Stimulated activated CD8-positive, alpha-beta memory T cell treated with anti-CD3 and anti-CD28 coated beads, Interleukin-12 subunit alpha, Interleukin-12 subunit beta, amount 100 ng/mL, for 24 hours (primary cell): Measurements from ENCODE around the gene TUBGCP6.
"Not testable (repeated sequence)": the region's sequence is repeated elsewhere in the genome, so short reads cannot be mapped to it uniquely, and the experiment has no call there.

Experiments used
- DNase-seq: peaks from one replicate; pipeline ENCODE4 v3.0.0-alpha.2; 2020; ENCODE audit errors: extremely low read depth

Gene TUBGCP6

DNA sequence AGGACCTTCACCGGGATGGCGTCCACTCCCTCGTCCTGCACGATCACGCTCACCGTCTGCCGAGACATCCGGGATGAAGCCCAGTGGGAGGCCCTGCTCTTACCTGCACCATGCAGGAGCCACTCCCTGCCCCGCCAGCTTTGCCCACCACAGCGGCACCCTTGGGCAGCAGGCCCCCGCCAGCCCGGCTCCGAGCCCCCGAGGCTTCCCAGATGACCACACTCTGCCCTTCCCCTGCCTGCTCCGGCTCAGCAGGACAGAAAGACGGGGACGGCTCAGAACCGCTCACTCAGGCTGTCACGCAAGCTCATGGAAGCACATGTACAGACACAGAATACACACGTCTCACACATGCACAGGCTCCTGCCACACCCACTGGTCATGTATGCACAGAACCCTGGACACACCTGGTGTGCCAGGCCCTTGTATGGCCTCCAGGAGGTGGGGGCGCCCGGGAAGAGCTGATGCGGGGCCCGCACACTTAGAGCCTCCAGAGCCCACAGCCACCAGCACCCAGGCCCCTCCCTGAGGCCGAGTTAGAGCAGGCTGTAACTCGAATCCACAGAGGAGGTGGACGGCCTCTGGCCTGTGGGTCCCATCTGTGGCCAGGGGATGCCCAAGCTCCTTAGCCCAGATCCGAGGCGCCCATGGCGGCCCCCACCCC is 34.3 kb upstream of the TUBGCP6 start:
- no peak for DNase-seq

DNA sequence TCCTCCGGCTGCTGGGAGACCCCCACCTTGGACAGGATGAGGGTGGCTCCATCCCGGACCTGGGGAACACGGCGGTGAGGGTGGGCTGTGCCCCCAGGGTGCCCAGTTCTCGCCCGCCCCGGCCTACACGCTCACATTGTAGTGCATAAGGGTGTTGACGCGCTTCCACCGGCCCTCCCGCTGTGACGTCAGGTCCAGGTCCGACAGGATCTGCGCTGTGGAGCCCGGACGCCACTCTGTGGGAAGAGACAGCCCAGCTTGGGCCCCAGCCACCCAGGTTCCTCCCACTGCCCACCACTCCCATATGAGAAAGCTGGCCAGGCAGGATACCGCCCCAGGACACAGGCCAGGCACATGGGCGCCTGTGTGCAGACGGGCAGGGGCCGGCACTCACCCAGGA is 33.6 kb upstream of the TUBGCP6 start:
- DNase-seq, result no peak

DNA sequence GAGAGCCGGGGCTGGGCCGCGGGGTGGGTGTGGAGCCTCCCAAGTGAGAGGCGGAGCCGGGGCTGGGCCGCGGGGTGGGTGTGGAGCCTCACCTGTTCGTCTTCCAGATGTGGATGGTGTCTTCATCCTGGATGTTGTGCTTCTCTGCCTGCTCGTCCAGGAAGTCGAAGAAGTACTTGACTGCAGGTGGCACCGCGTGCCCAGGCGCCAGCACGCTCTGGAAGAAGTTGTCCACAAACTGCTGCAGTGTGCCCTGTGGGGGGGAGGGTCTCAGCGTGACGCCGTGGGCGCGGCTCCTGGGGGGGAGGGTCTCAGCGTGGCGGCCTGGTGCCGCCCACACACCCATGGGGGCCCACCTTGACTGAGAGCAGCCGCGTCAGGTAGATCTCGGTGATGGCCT is 32.9 kb upstream of the TUBGCP6 start:
- DNase-seq, result no peak

DNA sequence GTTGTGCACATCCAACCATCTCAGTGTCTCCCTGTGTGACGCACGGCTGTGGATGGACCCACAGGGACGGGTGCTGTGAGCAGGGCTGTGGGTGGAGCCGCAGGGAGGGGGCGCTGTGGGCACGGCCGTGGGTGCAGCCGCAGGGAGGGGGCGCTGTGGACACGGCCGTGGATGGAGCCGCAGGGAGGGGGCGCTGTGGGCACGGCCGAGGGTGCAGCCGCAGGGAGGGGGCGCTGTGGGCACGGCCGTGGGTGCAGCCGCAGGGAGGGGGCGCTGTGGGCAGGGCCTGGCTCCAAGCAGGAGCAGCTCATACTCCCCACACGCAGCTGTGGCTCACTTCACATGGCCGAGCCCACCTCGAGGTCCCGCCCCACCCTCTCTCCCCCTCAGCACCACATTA is 31.3 kb upstream of the TUBGCP6 start:
- no peak for DNase-seq

DNA sequence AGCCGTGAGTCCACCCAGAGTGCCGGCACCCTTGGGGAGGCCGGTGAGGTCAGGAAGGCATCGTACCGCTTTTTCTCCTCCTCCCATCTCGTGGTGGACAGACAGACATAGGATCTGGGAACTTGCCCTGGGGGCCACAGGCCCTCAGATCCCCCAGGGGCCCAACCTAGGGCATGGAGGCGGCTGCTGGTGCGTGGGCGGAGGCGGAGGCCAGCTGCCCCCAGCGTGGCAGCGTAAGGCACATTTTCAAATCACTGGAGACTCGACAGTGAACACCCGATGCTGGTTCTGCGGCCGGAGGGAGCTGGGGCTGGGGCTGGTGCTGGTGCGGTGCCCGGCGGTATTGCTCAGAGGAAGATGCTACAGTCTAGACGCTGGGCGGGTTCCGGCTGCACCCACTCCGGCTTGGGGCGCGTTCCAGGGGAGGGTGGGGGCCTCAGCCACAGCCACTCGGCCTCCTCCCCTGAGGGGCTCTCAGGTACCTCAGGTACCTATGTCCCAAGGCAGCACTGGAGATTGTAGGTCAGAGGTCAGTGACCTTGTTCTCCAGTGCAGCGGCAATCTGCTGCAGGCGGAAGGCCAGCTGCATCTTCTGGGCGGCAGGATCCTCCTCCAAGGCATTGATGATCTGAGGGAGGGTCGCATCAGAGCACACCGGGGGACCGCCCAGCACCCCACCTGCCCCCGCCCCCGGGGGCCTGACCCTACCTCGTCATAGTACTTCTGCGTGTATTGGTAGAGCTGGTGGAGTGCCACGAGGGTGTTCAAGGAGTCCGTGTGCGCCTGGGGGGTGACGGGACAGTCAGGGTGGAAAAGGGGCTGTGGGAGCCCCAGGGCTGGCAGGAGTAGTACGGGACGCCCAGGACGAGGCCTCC is 30.6 kb upstream of the TUBGCP6 start:
- DNase-seq, result no peak

DNA sequence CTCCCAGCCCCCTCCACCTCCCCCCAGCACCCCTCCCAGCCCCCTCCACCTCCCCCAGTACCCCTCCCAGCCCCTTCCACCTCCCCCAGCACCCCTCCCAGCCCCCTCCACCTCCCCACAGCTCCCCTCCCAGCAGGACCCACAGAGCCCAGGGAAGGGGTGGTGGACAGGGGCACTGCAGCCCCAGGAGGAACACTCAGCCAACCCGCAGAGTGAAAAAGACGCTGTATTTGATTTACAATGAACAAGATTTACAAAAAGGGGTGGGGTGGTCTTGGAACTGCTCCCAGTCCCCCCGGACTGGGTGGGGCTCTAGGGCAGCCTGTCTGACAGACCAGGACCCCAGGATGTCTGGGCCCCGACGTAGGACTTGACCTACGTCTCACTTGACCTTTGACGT is 29.9 kb upstream of the TUBGCP6 start:
- no peak for DNase-seq

DNA sequence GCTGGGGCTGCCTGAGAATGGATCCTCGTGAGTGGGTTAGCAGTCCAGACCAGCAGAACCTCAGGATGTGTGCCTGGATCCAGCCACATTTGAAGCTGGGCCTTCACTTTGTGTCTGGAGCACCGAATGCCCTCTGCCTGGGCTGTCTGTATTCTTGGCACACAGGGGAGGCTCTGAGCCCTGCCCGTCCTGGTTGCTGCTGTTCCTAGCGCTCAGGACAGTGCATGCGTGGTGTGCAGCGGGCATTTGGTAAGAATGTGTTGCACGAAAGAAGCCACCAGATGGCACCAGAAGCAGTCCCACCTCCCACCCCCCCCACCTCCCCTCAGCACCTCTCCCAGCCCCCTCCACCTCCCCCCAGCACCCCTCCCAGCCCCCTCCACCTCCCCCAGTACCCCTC is 29.5 kb upstream of the TUBGCP6 start:
- DNase-seq, result no peak

DNA sequence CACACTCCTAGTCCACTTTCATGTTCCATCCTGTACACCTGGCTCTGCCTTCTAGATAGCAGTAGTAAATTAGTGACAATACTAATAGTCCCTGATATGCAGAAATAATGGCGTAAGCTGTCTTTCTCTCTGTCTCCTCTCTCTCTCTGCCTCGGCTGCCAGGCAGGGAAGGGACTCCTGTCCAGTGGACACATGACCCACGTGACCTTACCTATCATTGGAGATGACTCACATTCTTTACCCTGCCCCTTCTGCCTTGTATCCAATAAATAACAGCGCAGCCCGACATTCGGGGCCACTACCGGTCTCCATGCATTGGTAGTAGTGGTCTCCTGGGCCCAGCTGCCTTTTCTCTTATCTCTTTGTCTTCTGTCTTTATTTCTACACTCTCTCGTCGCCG is 29.0 kb upstream of the TUBGCP6 start:
- DNase-seq, result not testable (repeated sequence)

DNA sequence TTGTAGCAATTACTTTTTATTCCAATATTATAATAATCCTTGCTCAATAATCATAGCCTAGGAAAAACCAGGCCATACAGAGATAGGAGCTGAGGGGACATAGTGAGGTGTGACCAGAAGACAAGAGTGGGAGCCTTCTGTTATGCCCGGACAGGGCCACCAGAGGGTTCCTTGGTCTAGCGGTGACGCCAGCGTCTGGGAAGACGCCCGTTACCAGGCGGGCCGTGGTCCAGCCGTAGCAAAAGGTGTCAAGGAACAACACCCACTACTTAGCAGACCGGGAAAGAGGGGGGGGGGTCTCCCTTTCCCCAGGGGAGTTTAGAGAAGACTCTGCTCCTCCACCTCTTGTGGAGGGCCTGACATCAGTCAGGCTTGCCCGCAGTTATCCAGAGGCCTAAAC is 28.5 kb upstream of the TUBGCP6 start:
- not testable (repeated sequence) for DNase-seq

DNA sequence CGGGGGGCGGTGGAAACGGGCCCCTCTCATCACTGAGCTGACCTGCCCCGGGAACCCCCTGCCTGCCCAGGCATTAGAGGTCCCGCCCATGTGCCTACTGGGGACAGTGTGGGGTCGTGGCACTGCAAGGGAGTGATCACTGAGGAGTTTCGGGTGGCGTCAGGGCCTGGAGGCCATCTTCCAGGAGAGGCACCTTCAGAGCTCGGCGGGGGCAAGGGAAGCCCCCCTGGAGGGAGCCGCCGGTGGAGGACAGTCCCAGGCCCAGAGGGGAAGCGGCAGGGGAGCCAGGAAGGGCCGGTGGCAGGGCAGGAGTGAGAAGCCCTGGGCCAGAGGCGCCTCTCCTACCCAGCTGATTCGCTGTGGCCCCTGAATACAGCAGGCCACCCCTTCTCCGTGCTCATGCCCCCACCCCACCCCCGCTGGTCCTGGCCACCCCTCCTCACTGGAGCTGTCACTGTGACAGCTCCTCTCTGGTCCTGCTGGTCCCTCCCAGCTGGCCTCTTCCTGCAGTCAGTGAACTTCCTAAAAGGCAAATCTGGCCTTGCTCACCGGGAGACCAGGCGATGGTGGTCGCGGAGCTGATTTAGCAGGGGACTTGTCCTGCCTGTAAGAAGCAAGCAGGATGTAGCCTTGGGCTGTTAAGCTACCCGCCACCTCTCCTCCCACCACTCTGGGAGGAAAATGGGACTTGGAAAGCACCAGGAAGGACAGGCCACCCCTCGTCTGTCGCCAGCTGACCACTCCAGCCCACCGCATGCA is 27.4 kb upstream of the TUBGCP6 start:
- DNase-seq, result no peak

DNA sequence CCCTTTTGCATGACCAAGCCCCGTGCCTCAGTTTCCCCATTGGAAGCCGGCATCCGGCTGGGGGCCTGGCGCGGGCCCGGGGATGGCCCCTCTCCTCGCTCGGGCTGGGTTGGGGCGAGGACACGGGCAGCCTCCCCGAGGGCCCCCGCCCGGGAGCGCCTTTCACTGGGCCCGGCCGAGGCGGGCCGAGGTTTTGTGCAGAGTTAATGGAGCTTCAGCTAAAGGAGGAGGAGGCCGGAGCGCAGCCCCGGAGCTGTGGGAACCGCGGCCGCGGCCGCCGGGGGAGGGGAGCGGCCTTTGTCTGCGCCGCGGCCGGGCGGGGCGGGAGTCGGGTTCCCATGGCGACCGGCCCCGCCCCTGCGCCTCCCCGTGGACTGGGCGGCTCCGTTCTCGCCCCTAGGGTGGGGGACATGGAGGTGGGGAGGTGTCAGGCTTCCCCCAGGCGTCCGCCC is 26.7 kb upstream of the TUBGCP6 start:
- no peak for DNase-seq

DNA sequence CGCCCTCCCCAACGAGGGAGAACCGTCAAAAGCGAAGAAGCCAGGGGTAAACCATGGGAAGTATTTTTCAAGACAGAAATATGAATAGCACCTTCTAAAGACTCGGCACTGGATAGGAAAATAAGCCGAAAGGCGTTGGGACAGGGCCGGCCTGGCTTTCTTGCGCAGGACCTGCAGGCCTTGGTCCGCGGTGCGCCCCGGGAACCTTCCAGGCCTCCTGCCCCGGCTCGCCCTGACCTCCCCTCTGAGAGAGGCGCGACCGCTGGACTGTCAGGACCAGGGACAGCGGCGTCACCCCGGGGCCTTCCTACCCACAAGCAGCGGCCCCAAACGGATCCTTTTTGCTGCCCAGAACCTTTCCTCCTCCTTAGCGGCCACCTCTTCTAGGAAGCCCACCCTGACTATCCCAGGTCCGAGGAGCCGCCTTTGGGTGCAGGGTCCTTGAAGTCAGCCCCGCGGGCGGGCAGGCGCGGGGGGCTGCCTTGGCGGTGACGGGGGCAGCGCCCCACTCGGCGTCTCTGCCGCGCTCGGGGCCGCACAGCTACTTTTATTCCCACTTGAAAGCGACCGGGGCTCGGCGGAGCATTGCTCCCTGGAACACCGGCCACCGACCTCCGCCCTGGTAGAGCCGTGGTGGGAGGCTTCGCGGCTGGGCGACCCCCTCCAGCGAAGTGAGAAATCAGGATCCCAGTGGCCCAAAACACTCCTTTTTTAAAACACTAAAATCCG is 26.0 kb upstream of the TUBGCP6 start:
- no peak for DNase-seq

DNA sequence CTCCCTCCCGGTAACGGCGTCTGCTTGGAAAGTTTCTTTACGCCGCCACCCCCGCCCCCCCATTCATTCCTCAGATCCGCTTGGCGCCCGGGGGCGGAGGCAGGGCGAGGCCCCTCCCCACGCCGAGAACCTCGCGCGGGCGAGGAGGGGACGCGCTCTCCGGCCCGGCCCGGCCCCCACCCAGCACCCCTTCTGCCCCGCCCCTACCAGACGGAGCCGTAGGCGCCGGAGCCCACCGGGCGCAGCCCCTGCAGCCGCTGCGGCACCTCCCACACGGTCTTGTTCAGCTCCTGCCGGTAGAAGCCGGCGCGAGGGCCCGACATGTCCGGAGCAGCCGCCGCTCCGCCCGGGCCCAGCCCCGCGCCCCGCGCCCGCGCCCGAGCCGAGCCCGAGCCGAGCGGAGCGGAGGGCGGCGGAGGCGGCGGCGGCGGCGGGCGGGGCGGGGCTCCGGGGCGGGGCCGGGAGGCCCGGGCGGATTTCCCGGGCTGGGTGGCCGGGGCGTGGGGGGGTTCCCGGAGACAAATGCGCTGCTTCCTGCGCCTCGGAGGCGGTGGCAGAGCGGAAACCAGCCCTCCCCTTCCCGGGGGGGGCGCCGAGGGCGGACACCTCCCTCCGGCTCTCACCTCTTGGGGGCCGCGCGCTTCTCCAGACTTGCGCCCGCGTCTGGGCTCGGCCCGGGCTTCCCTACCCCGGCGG is 25.3 kb upstream of the TUBGCP6 start, which contains the start of gene MAPK11:
Gene MAPK11, minus strand, starts transcription at position 411 of the 696 bp plus-strand sequence. Its CDS starts 88 bp downstream, at position 323.
- no peak for DNase-seq

DNA sequence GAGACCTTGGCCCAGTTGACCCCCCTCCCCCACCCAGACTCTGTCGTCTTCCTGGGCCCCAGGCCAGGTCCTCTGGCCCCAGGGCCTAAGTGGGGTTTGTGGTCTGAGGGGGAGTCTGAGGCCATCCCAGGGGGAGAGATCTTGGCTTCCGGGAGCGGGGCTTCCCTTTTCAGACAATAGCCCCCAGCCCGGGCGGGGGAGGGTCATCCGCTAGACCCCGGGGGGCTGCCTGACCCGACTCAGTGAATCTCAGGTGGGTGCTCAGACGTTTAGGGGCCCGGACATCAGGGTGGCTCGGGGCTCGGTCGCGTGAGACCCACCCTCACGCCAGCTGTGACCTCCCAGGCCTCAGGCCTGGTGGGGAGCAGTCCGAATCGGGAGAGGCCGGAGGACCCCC is 24.7 kb upstream of the TUBGCP6 start:
- no peak for DNase-seq

DNA sequence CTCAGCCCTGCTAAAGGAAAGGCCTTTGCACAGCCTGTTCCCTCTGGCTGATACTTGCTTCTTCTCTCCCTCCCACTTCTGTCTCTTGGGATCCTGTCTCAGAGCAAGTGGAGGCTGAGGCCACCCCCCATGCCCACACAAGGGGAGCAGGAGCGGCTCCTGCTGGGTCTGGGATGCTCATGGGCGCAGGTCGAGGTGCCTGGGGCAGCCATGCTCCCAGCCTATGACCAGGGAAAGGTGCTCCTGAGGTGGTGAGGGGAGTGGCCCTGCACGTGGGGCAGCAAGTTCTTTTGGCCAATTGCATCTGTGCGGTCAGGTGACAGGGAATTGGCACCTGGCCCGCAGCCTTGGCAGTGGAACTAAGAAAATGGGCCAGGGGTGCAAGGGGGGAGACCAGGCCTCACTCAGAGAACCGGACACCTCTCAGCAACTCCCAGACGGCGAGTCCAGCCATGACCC is 23.9 kb upstream of the TUBGCP6 start:
- DNase-seq, result no peak

DNA sequence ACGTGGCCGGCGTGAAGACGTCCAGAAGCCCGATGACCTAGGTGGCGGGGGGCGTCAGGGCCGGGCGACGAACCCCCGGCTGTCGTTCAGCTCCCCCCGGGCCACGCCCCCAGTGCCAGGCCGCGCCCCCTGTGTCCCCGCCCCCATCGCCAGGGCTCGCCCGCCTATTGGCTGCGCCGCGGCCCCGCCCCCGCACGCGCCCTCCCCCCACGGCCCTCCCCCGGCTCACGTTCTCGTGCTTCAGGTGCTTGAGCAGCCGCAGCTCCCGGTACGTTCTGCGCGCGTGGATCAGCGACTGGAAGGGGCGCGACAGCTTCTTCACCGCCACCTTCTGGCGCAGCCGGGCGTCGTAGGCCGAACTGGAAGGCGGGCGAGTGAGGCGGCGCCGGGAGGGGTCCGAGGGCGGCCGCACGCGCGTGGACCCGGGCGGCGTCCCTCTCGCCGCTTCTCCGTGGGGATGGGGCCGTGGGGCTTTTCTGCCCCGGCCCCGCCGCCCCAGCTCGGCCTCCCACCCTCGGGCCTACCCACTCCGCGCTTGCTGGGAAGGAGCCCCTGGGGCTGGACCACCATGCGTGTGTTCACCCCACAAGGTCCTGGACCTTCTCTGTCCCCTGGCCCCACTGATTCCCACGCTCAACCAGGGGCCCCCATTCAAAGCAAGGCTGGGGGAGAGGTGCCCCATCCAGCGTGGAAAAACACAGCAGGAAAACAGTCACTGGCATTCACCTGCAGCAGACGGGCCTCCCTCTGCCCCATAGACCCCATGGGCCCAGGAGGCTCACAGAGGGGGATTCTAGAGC is 23.0 kb upstream of the TUBGCP6 start:
- no peak for DNase-seq

DNA sequence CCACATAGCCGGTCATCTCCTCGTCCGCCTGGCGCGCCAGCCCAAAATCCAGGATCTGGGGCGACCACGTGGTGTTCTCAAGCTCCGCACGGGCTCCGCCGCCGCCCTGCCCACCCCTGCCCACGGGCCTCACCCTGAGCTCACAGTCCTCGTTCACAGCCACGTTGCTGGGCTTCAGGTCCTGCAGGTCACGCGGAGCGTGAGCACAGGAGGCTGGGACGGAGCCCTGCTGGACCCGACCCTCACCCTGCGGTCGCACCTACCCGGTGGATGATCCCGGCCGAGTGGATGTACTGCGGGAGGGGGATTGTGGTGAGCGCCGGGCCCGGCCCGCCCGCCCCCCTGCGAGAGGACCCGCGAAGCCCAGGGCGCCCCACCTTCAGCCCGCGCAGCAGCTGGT is 22.2 kb upstream of the TUBGCP6 start:
- no peak for DNase-seq

DNA sequence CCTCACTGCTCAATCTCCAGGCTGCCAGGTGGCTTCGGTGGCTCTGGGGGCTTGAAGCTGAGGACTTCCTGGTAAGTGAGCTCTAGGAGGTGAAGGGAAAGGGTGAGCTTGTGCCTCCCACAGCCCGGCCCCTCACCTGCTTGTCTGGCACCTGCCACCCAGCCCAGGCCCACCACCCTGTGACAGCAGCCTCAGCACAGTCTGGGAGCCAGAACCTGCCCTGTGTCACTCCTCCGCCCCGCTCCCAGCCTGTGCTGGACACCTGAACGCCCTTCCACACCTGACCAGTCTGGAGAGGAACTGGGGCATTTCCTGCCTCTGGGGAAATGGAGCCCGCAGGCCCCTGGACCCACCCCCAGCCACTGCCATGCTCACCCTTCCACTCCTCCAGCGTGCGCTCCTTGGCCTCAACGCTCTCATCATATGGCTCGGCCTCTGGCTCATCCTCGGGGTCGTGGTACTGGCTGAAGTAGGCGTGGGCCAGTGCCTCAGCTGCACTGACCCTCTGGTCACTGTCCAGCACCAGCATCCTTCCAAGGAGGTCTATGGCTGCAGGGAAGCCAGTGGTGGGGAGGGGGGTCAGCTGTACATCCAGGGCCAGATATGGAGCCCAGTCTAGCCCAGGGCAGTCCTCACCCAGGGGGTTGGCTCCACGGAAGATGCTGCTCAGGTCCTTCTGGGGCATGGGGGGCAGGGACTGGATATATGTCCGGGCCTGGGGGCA is 20.3 kb upstream of the TUBGCP6 start:
- no peak for DNase-seq

DNA sequence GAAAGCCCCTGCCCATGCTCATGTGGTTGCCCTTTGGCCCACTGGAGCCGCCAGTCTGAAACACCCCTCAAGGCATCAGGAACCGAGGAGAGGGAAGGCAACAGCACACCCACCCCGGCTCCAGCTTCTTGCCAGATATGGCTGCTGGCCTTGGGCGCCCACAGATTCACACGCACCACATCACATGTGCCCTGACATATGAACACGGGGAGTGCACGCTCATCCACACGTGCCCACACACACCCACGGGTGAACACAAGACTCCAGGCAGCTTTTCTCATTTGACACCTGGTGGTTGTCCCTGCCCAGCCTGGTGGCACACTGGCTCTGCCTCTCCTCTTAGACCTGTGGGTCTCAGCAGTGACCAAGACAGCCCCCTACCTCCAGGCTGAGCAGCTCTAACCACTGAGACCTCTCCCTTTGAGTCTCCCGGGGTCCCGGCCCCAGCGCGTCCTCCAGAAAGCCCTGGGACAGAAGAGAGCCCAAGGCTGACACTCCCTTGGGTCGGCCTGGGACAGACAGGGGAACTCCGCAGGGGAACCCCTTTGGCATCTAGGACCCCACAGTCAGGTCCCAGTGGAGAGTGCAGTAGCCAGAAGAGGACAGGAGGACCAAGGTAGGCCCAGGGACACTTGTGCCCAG is 19.4 kb upstream of the TUBGCP6 start:
- no peak for DNase-seq
